Endothelial cell of umbilical vein (primary cell): Measurements from ENCODE around the gene SRGAP1. TPM values are rescaled to one million over a fixed set of nuclear protein-coding genes. Genes with fewer than 3 reads are reported as not detected.

Experiments used
- BruUV-seq: library from RNA; stranded (reverse); fragments of 400-500 nt; replicated peaks from 2 replicates; lab custom pipeline; 2021; lab: Mats Ljungman, UMichigan
- CTCF ChIA-PET: fragments of 300-600, 350-600 bp; sonication (Branson Sonifier 250); formaldehyde crosslinking; loops from one replicate; lab custom pipeline; 2021; ENCODE audit warnings: antibody characterized with exemption, inconsistent platforms; lab: Charles Lee
- POLR2A ChIA-PET: fragments of 300-600, 350-600 bp; sonication (Branson Sonifier 250); formaldehyde crosslinking; loops from one replicate; lab custom pipeline; 2021; ENCODE audit warnings: antibody characterized with exemption, inconsistent platforms; lab: Charles Lee
- DNase-seq: peaks from one replicate; pipeline ENCODE4 v3.0.0-alpha.2; 2011; ENCODE audit warnings: low read depth, low spot score
- FAIRE-seq: peaks from 2 replicates; lab custom pipeline; 2011; peaks lifted over from hg19 to GRCh38; lab: Jason Lieb, UNC
- H2AFZ ChIP-seq: 2 replicates; pipeline ENCODE4 v1.6.0; 2012; ENCODE audit warnings: low read depth, low read length, control low read depth, inconsistent platforms
- H3K27ac ChIP-seq: 2 replicates; pipeline ENCODE4 v1.5.1; 2011; ENCODE audit warnings: low read depth, mild to moderate bottlenecking, control low read depth, low read length, moderate library complexity; ENCODE audit not compliant: insufficient read depth
- H3K27me3 ChIP-seq, 2 experiments: 2 replicates each; pipeline versions ENCODE4 v1.6.0 to v1.6.1; 2011; ENCODE audit warnings: low read length in 2 of 2, mixed read lengths in 1 of 2; ENCODE audit not compliant: control insufficient read depth in 2 of 2, insufficient read depth in 2 of 2
- H3K36me3 ChIP-seq, 2 experiments: 2 replicates in 1 of 2; 3 replicates in 1 of 2; pipeline ENCODE4 v1.5.1; 2011; ENCODE audit warnings: low read length in 2 of 2, mild to moderate bottlenecking in 1 of 2, moderate library complexity in 1 of 2; ENCODE audit not compliant: control insufficient read depth in 2 of 2, insufficient read depth in 2 of 2; ENCODE audit errors: extremely low read depth in 1 of 2
- H3K4me1 ChIP-seq: 3 replicates; pipeline ENCODE4 v1.5.1; 2011; ENCODE audit warnings: mild to moderate bottlenecking, low read length; ENCODE audit not compliant: control insufficient read depth, insufficient read depth; ENCODE audit errors: extremely low read depth
- H3K4me2 ChIP-seq: 2 replicates; pipeline ENCODE4 v1.6.1; 2011; ENCODE audit warnings: low read length, control low read depth, mixed read lengths; ENCODE audit not compliant: insufficient read depth
- H3K4me3 ChIP-seq, 3 experiments: fragments of 200-600 bp in 1 of 3; sonication (generic), shearing (Covaris generic) in 1 of 3; replicated peaks in 1 of 3; 2 replicates each; pipeline ENCODE4 v1.5.1; 2011 to 2016; ENCODE audit warnings: control low read depth in 3 of 3, low read length in 3 of 3, mild to moderate bottlenecking in 2 of 3, inconsistent platforms in 1 of 3, low read depth in 1 of 3, moderate library complexity in 1 of 3; ENCODE audit not compliant: insufficient read depth in 1 of 3
- H3K79me2 ChIP-seq: 2 replicates; pipeline ENCODE4 v1.6.0; 2012; ENCODE audit warnings: low read length, inconsistent platforms; ENCODE audit not compliant: control insufficient read depth, insufficient read depth
- H3K9ac ChIP-seq: replicated peaks from 2 replicates; pipeline ENCODE3; 2011; ENCODE audit warnings: low read length, control low read depth; ENCODE audit not compliant: insufficient read depth; ENCODE audit errors: extremely low read depth
- H3K9me1 ChIP-seq: replicated peaks from 3 replicates; pipeline ENCODE4 v1.6.0; 2011; ENCODE audit warnings: mild to moderate bottlenecking, low read length; ENCODE audit not compliant: control insufficient read depth, insufficient read depth; ENCODE audit errors: extremely low read depth
- H3K9me3 ChIP-seq: replicated peaks from 2 replicates; pipeline ENCODE4 v1.5.1; 2012; ENCODE audit warnings: low read length, inconsistent platforms; ENCODE audit not compliant: control insufficient read depth, insufficient read depth
- H4K20me1 ChIP-seq: replicated peaks from 2 replicates; pipeline ENCODE3; 2011; ENCODE audit warnings: mild to moderate bottlenecking, low read length; ENCODE audit not compliant: control insufficient read depth, insufficient read depth; ENCODE audit errors: extremely low read depth
- EZH2 ChIP-seq: IDR thresholded peaks from 2 replicates; pipeline ENCODE4 v1.6.1; 2012; ENCODE audit warnings: borderline replicate concordance, low read depth, mild to moderate bottlenecking, moderate library complexity, low read length, inconsistent platforms; ENCODE audit not compliant: severe bottlenecking
- FOS ChIP-seq: IDR thresholded peaks from 2 replicates; pipeline ENCODE4 v1.6.1; 2011; ENCODE audit warnings: mild to moderate bottlenecking, low read length, moderate library complexity, borderline replicate concordance; ENCODE audit not compliant: insufficient read depth
- GATA2 ChIP-seq: IDR thresholded peaks from 2 replicates; pipeline ENCODE4 v1.7.0; 2011; ENCODE audit warnings: low read depth, mild to moderate bottlenecking, moderate library complexity, mixed read lengths, low read length; ENCODE audit not compliant: insufficient read length, insufficient read depth
- JUN ChIP-seq: IDR thresholded peaks from 2 replicates; pipeline ENCODE4 v1.6.1; 2011; ENCODE audit warnings: borderline replicate concordance, low read depth; ENCODE audit not compliant: insufficient read length, insufficient read depth
- MYC ChIP-seq: IDR thresholded peaks from one replicate; pipeline ENCODE4 v1.6.1; 2011; ENCODE audit warnings: mild to moderate bottlenecking, low read depth, low read length
- POLR2A ChIP-seq: IDR thresholded peaks from 2 replicates; pipeline ENCODE4 v1.6.1; 2012; ENCODE audit warnings: low read depth, mild to moderate bottlenecking, control low read depth, low read length
- POLR2AphosphoS5 ChIP-seq: IDR thresholded peaks from 2 replicates; pipeline ENCODE4 v1.6.1; 2012; ENCODE audit warnings: low read depth, mild to moderate bottlenecking, control low read depth, low read length, moderate library complexity; ENCODE audit not compliant: insufficient read depth
- dilution Hi-C: fragments of 300-500 bp; cut with MboI; formaldehyde crosslinking; loops from one replicate; pipeline ENCODE4 v1.15.0; 2019; ENCODE audit warnings: low sequenced_read_pairs; ENCODE audit not compliant: extremely low pct_ligation_motif_present
- intact Hi-C: fragments of 100-400 bp; cut with micrococcal nuclease; formaldehyde crosslinking; loops from one replicate; pipeline ENCODE4 v1.10.0; 2022
- polyA plus RNA-seq, 4 experiments: library from polyadenylated mRNA; depleted of rRNA in 3 of 4; stranded (reverse) in 3 of 4; unstranded in 1 of 4; fragments of >200 nt; gene quantifications; 2 replicates each; pipeline versions ENCODE4 v1.2.1 to v1.2.3, GENCODE V29; 2011 to 2012; ENCODE audit warnings: missing spikeins in 1 of 4
- total RNA-seq: library from RNA; stranded (reverse); gene quantifications from 2 replicates; pipeline ENCODE4 v1.2.3, GENCODE V29; 2021
- TF ChIP-seq, protein P1 (sequence below): IDR thresholded peaks from 2 replicates; pipeline ENCODE4 v1.6.1; 2011; ENCODE audit not compliant: insufficient read depth, insufficient read length
- TF ChIP-seq, protein P2 (sequence below), 2 donors: IDR thresholded peaks; 1 replicate in 1 of 2; 2 replicates in 1 of 2; pipeline ENCODE4 v1.5.1; 2011; ENCODE audit warnings: low read length in 2 of 2, mild to moderate bottlenecking in 2 of 2, moderate library complexity in 2 of 2, control low read depth in 1 of 2, inconsistent platforms in 1 of 2, low read depth in 1 of 2; ENCODE audit not compliant: insufficient read depth in 1 of 2; ENCODE audit errors: extremely low read depth in 1 of 2

The SRGAP1 gene
- total and polyA plus RNA-seq, 2 donors (not counting 3 experiments of a cell fraction or from before 2014, with no cell fraction given), result 4.9 to 16.3 TPM

DNA sequence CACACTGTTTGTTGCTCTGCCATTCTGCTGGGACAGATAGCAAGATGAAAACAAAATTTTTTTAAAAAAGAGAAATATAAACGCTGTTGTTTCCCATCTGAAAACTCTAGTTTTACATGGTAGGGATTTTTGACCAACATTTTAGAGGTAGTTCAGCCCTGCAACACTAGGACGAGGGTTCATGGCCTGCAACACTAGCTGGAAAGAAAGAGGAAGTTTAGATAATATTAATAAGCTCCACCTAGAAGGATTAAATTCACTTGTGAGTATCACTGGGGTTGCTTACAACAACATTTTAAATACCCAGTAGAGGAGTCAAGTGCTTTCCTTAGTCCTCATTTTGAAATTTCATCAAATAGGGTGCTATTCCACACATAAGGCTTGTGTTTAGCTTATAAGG, 68.2 kb downstream of the SRGAP1 start:
- POLR2A ChIA-PET, result interaction anchor here (0.7 kb wide), 1 partner anchor 1131 kb away, joined by 9 read pairs; no protein-coding TSS in a partner anchor
- CTCF ChIA-PET, result interaction anchor here (0.7 to 3.5 kb wide), 4 partner anchors 10 to 777 kb away, joined by 3 to 12 read pairs (median 4); no protein-coding TSS in a partner anchor

More for the DNA sequence above, 68.2 kb downstream of the SRGAP1 start:
- H3K4me1 ChIP-seq, result peaks cover 28% of the 10 kb centered on the region
- no TSS peak for BruUV-seq
- no peaks in the 10 kb centered on the region for H3K27me3 ChIP-seq
- DNase-seq, result no peak
- peaks cover 14% of the 10 kb centered on the region for H3K79me2 ChIP-seq
- H3K36me3 ChIP-seq, result peaks cover 0 to 3% of the 10 kb centered on the region in 2 experiments
- H4K20me1 ChIP-seq, result no peaks in the 10 kb centered on the region
- intact Hi-C loops, result no loop called here
- dilution Hi-C loops, result no loop called here
- H2AFZ ChIP-seq, result no peak overlapping the region
- no peaks in the 10 kb centered on the region for H3K9me1 ChIP-seq
- no peak overlapping the region for H3K9ac ChIP-seq
- H3K4me3 ChIP-seq, result no peak overlapping the region
- no peak overlapping the region for H3K27ac ChIP-seq
- no peak overlapping the region for H3K4me2 ChIP-seq
- FAIRE-seq, result no peak
- H3K9me3 ChIP-seq, result no peaks in the 10 kb centered on the region
- TF ChIP-seq GATA2, result no peak
- no peak for TF ChIP-seq JUN
- TF ChIP-seq EZH2, result no peak
- no peak for TF ChIP-seq MYC
- TF ChIP-seq, protein P1, sequence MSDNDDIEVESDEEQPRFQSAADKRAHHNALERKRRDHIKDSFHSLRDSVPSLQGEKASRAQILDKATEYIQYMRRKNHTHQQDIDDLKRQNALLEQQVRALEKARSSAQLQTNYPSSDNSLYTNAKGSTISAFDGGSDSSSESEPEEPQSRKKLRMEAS, result no peak
- no peak for TF ChIP-seq POLR2A
- TF ChIP-seq FOS, result no peak
- TF ChIP-seq, protein P2, sequence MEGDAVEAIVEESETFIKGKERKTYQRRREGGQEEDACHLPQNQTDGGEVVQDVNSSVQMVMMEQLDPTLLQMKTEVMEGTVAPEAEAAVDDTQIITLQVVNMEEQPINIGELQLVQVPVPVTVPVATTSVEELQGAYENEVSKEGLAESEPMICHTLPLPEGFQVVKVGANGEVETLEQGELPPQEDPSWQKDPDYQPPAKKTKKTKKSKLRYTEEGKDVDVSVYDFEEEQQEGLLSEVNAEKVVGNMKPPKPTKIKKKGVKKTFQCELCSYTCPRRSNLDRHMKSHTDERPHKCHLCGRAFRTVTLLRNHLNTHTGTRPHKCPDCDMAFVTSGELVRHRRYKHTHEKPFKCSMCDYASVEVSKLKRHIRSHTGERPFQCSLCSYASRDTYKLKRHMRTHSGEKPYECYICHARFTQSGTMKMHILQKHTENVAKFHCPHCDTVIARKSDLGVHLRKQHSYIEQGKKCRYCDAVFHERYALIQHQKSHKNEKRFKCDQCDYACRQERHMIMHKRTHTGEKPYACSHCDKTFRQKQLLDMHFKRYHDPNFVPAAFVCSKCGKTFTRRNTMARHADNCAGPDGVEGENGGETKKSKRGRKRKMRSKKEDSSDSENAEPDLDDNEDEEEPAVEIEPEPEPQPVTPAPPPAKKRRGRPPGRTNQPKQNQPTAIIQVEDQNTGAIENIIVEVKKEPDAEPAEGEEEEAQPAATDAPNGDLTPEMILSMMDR (IDR thresholded peaks at IDR 0.05; ENCODE audit: extremely low read depth in 1 of 2, insufficient read depth in 1 of 2, low read depth in 1 of 2, low read length in 2 of 2), result no peak
- no peak for TF ChIP-seq POLR2AphosphoS5
